Breast epithelium (tissue), 4 donors: ENCODE results near the gene GRIK5. TPM values are rescaled to one million over a fixed set of nuclear protein-coding genes. Genes with fewer than 3 reads are reported as not detected.

Experiments
- DNase-seq, 2 donors: peaks; one replicate each; pipeline ENCODE4 v3.0.0-alpha.2; 2019; ENCODE audit warnings: low spot score in 2 of 2
- H3K27ac ChIP-seq, 2 donors: fragments of 200-600 bp; sonication (generic) in 1 of 2; one replicate each; pipeline ENCODE4 v1.5.1; 2016 to 2019; ENCODE audit warnings: mild to moderate bottlenecking in 1 of 2
- H3K27me3 ChIP-seq, 2 donors: fragments of 200-600 bp; sonication (generic) in 1 of 2; one replicate each; pipeline versions ENCODE4 v1.5.1 to v1.6.0; 2017 to 2019; ENCODE audit warnings: control low read depth in 1 of 2, mild to moderate bottlenecking in 1 of 2
- H3K36me3 ChIP-seq: fragments of 200-600 bp; one replicate; pipeline ENCODE4 v1.5.1; 2019
- H3K4me1 ChIP-seq, 2 donors: fragments of 200-600 bp; sonication (generic); one replicate each; pipeline ENCODE4 v1.5.1; 2016 to 2019; ENCODE audit warnings: control low read depth in 1 of 2
- H3K4me3 ChIP-seq, 3 donors: fragments of 200-600 bp; sonication (generic); 1 replicate in 2 of 3; 2 replicates in 1 of 3; pipeline ENCODE4 v1.5.1; 2016 to 2019; ENCODE audit warnings: mild to moderate bottlenecking in 3 of 3, moderate library complexity in 2 of 3
- H3K9me3 ChIP-seq, 2 donors: fragments of 200-600 bp; sonication (generic) in 1 of 2; one replicate each; pipeline ENCODE4 v1.5.1; 2016 to 2019; ENCODE audit warnings: control low read depth in 1 of 2
- POLR2A ChIP-seq: fragments of 450-650 bp; IDR thresholded peaks from one replicate; pipeline ENCODE4 v1.6.1; 2016; ENCODE audit warnings: antibody characterized with exemption, mild to moderate bottlenecking, moderate library complexity
- POLR2AphosphoS5 ChIP-seq, 3 donors: sonication (generic); formaldehyde crosslinking; IDR thresholded peaks; one replicate each; pipeline ENCODE4 v1.6.1; 2017; ENCODE audit warnings: antibody characterized with exemption in 3 of 3
- intact Hi-C: fragments of 100-400 bp; cut with DNase I; formaldehyde crosslinking; loops from one replicate; pipeline ENCODE4 v1.15.1; 2023; ENCODE audit warnings: low total_unique reads
- total RNA-seq, 3 donors: library from RNA; depleted of rRNA; stranded (reverse); fragments of >200 nt; gene quantifications; one replicate each; pipeline ENCODE4 v1.1.0, GENCODE V29; 2016
- TF ChIP-seq, protein P1 (sequence below), 3 donors: fragments of 450-650 bp; IDR thresholded peaks; one replicate each; pipeline ENCODE4 v1.5.1; 2016 to 2017; ENCODE audit warnings: antibody characterized with exemption in 3 of 3, mild to moderate bottlenecking in 3 of 3, moderate library complexity in 3 of 3

GRIK5 gene
- total RNA-seq, 3 donors from 2014 or later: 1.6 to 1.9 TPM; not detected in 1

DNA sequence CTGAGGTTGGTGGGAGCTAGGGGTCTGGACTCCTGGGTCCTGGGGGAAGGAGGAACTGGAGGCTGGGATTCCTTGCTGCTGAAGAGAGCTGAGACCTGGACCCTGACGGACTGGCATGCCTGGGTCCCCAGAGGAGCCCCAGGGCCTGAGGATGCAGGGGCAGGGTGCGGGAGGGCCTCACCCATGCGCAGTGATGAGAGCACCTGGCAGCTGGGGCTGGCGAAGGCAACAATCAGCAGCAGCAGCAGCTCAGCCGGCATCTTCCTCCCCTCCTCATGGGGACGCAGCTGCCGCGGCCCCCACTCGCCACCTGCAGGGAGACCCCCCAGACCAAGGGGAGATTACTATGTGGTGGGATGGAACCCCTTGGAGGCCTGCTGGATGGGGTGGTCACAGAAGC, 4.5 kb downstream of the GRIK5 start:
- intact Hi-C loops: no loop called here
- no peaks in the 10 kb centered on the region for H3K36me3 ChIP-seq
- no peaks in the 10 kb centered on the region for H3K9me3 ChIP-seq

DNA sequence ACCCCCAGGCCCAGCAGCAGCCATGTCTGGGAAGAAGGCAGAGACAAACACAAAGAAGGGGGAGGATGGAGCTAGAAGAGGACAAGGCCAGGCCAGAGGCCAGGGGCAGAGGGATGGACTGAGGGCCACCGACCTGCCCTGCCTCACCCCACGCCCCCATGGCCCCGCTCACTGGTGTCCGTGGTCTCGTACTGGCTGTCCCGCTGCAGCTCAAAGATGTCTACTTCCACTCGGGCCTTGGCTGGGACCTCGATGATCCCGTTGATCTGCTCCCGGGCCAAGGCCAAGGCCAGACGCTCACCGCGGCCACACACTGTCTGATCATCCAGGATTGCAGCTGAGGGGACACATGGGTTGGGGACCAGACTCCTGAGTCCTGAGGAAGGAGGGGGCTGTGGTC, 5.0 kb downstream of the GRIK5 start:
- Histone ChIP-seq H3K36me3 (no peaks in the 10 kb centered on the region), H3K4me3 (no peak overlapping the region), H3K4me1 (no peaks in the 10 kb centered on the region), H3K9me3 (no peaks in the 10 kb centered on the region), H3K27me3 (peaks cover 0 to 25% of the 10 kb centered on the region in 2 donors), H3K27ac (no peak overlapping the region)
- intact Hi-C loops: no loop called here
- DNase-seq: no peak
- TF ChIP-seq, protein P1, sequence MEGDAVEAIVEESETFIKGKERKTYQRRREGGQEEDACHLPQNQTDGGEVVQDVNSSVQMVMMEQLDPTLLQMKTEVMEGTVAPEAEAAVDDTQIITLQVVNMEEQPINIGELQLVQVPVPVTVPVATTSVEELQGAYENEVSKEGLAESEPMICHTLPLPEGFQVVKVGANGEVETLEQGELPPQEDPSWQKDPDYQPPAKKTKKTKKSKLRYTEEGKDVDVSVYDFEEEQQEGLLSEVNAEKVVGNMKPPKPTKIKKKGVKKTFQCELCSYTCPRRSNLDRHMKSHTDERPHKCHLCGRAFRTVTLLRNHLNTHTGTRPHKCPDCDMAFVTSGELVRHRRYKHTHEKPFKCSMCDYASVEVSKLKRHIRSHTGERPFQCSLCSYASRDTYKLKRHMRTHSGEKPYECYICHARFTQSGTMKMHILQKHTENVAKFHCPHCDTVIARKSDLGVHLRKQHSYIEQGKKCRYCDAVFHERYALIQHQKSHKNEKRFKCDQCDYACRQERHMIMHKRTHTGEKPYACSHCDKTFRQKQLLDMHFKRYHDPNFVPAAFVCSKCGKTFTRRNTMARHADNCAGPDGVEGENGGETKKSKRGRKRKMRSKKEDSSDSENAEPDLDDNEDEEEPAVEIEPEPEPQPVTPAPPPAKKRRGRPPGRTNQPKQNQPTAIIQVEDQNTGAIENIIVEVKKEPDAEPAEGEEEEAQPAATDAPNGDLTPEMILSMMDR (IDR thresholded peaks at IDR 0.05): no peak
- TF ChIP-seq POLR2A (no peak), POLR2AphosphoS5 (IDR thresholded peaks at IDR 0.05) (no peak)

More for the DNA sequence above, 4.5 kb downstream of the GRIK5 start:
- no peak for DNase-seq
- Histone ChIP-seq H3K27ac (no peak overlapping the region), H3K4me1 (no peaks in the 10 kb centered on the region), H3K27me3 (peaks cover 0 to 25% of the 10 kb centered on the region in 2 donors), H3K4me3 (no peak overlapping the region)
- TF ChIP-seq POLR2AphosphoS5 (IDR thresholded peaks at IDR 0.05) (no peak), POLR2A (no peak)
- TF ChIP-seq, protein P1 (IDR thresholded peaks at IDR 0.05): no peak

DNA sequence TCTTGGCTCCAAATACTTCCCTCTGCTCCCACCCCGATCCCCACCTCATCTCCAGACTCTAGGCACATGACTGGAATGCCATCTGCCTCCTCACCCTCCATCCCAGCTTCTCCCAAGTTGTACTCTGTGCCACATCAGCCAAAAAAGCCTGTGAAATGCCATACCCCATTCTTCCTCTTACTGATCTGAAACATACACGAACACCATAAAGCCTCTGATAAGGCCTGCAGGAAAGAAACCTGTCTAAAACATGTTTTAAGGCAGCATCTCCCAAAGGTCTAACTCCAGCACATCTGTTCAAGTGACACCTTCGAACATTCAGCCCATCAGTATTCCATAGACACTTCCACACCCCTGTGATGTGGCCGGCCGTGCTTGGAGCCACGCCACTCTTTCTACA, 5.6 kb downstream of the GRIK5 start:
- Histone ChIP-seq H3K4me3 (no peak overlapping the region), H3K27me3 (peaks cover 0 to 20% of the 10 kb centered on the region in 2 donors), H3K36me3 (no peaks in the 10 kb centered on the region), H3K27ac (no peak overlapping the region), H3K9me3 (no peaks in the 10 kb centered on the region), H3K4me1 (no peaks in the 10 kb centered on the region)
- TF ChIP-seq POLR2A (no peak), POLR2AphosphoS5 (IDR thresholded peaks at IDR 0.05) (no peak)
- TF ChIP-seq, protein P1 (IDR thresholded peaks at IDR 0.05): no peak
- no peak for DNase-seq
- intact Hi-C loops: no loop called here

DNA sequence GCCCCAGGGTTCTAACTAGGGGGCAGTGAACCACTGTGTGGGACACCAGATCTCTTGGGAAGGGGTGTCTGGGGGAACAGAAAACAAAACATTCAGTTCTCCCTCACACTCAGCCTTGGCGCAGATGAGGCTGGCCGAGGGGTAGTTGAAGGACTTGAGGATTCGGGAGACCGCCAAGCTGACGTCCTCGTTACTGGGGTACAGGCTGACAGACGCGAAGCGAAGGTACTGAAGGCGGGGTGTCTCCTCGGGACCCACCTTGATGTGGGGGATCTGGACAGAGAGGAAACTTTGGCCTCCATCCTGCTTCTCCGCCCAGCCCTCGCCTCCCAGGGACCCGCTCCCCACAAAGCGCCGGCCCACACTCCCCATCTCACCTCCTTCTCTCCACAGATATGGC, 7.6 kb downstream of the GRIK5 start:
- no peaks in the 10 kb centered on the region for H3K9me3 ChIP-seq
- H3K4me3 ChIP-seq: no peak overlapping the region
- DNase-seq: no peak
- H3K36me3 ChIP-seq: no peaks in the 10 kb centered on the region
- TF ChIP-seq POLR2AphosphoS5 (IDR thresholded peaks at IDR 0.05) (no peak), POLR2A (no peak)
- TF ChIP-seq, protein P1 (IDR thresholded peaks at IDR 0.05): no peak
- no peaks in the 10 kb centered on the region for H3K4me1 ChIP-seq
- no peak overlapping the region for H3K27ac ChIP-seq
- H3K27me3 ChIP-seq: peaks cover 0 to 10% of the 10 kb centered on the region in 2 donors
- intact Hi-C loops: no loop called here

DNA sequence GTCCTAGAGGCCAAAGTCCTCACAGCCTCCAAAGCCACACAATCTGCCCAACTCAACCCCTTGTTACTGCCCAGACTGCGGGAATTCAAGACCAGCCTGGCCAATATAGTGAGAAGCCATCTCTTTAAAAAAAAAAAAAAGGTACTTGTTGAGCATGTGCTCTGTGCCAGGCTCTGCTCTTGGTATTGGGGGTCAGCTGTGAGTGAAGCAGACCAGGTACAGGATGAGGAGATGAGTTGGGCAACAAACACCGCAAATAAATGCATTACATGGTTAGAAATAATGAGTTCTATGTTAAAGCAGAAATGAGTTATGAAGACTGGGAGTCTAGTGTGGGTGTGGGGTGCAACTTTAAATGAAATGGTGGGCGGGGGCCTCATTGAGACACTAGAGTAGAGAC, 9.9 kb downstream of the GRIK5 start:
- TF ChIP-seq POLR2AphosphoS5 (IDR thresholded peaks at IDR 0.05) (no peak), POLR2A (no peak)
- TF ChIP-seq, protein P1 (IDR thresholded peaks at IDR 0.05): no peak
- Histone ChIP-seq H3K36me3 (no peaks in the 10 kb centered on the region), H3K4me3 (no peak overlapping the region), H3K9me3 (no peaks in the 10 kb centered on the region), H3K4me1 (no peaks in the 10 kb centered on the region), H3K27me3 (no peaks in the 10 kb centered on the region), H3K27ac (no peak overlapping the region)
- intact Hi-C loops: no loop called here
- DNase-seq: no peak
